NCI-H345 treated with DMSO at 0.1 percent for 48 hours (cell line): ENCODE data around the gene PNMA8C.
"Not testable (repeated sequence)": the region's sequence is repeated elsewhere in the genome, so short reads cannot be mapped to it uniquely, and the experiment has no call there.

Experiments used
- DNase-seq: peaks from one replicate; lab custom pipeline; 2025; ENCODE audit not compliant: unreplicated experiment; lab: John Stamatoyannopoulos, UW

PNMA8C gene

DNA sequence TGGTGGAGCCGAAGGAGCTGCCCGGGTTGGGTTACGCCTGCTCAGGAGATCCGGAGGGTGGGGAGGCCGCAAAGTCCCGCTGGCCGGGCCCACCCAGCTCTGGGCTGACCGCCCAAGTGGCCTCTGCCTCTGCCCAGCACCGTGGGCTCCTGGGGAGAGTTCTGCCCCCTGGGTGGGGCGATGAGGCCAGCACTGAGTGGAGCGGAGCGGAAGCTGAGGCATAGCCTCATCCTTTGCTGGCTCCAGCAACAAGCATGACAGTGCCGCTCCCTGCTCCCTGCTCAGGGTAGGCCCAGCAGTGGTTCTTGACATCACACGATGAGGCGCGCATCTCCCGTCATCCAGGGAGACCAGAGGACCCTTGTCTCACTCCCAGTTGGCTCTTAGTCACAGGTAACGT is 37.9 kb downstream of the PNMA8C start:
- no peak for DNase-seq

GRCh38 chr19:46390121-46390858 is 38.4 kb downstream of the PNMA8C start:
- no peak for DNase-seq

DNA sequence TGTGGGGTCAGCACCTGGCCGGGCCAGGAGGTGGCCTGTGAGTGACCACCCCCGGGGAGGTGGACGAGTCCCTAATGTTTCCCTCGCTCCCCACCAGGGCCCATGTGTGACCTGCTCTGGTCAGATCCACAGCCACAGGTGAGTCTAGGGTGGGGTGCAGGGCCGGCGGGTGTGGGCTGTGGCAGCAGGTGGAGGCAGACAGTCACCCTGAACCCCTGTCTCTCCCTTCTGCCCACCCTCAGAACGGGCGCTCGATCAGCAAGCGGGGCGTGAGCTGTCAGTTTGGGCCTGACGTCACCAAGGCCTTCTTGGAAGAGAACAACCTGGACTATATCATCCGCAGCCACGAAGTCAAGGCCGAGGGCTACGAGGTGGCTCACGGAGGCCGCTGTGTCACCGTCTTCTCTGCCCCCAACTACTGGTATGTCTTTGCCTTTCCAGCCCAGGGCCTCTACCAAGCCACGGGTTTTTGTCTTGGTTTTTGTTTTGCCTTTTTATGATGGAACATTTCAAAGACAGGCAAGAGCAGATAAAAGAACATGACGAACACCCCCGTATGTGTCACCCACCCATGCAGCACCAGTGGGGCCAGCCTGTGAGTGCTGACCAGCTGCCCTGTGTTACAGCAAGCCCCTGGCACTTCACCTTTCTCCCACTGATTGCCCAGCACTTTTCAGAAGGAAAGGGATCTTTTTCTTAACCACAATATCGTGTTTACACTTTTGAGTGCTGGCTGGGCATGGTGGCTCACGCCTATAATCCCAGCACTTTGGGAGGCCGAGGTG is 40.2 kb downstream of the PNMA8C start:
- no peak for DNase-seq

DNA sequence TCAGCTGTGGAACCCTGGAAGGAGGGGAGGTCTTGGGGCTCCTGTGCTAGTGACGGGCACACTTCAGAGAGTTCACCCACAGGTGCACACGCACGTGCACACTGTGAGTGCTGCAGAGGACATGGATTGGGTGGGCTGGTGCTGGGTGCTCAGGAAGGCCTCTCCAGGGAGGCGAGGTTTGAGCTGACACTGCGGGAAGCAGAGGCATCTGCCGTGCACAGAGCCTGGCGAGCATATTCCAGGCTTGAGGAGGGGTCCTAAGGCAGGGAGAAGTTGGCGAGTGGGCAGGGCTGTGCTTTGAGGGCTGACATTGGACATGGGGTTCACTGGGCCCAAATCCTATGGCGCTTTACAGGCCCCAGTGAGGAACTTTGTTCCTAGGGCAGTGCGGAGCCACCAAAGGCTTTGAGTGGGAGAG is 41.0 kb downstream of the PNMA8C start:
- DNase-seq: no peak

DNA sequence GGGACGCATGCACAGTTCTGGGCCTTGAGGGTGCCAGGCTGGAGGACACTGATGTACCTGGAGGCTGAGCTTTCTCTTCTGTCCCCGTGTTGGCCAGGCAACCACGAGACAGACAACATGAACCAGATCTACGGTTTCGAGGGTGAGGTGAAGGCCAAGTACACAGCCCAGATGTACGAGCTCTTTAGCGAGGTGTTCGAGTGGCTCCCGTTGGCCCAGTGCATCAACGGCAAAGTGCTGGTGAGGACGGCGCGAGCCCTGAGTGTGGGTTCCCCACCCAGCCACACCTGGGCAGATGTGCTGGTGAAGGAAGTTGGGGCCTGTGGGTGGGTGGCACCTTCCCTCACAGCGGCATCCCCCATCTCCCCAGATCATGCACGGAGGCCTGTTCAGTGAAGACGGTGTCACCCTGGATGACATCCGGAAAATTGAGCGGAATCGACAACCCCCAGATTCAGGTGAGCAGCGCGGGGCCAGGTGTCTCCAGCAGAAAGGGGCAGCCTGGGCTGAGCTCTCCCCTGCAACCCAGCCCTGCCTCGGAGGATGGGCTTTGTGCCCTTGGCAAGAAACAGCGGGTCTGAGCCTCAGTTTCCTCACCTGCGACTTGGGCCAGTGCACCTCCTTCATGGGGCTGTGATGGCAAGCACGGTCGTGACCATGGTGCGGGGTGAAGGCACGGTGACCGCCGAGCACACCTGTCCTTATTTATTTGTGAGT is 41.6 kb downstream of the PNMA8C start:
- DNase-seq: no peak

- DNase-seq: no peak
Measured at GRCh38 chr19:46386151-46386550, 42.6 kb downstream of the PNMA8C start.

DNA sequence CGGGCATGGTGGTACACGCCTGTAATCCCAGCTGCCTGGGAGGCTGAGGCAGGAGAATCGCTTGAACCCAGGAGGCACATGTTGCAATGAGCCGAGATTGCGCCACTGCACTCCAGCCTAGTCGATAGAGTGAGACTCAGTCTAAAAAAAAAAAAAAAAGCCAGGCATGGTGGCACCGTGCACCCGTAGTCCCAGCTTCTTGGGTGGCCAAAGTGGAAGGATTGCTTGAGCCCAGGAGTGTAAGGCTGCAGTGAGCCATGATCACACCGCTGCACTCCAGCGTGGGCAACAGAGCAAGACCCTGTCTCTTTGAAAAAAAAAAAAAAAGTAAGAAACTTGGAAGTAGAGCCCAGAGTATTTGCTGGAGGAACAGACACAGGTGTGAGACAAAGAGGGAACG is 43.1 kb downstream of the PNMA8C start:
- no peak for DNase-seq

- DNase-seq: no peak
Measured at GRCh38 chr19:46384396-46384795, 44.3 kb downstream of the PNMA8C start.

GRCh38 chr19:46383846-46384245 is 44.9 kb downstream of the PNMA8C start:
- DNase-seq: no peak

DNA sequence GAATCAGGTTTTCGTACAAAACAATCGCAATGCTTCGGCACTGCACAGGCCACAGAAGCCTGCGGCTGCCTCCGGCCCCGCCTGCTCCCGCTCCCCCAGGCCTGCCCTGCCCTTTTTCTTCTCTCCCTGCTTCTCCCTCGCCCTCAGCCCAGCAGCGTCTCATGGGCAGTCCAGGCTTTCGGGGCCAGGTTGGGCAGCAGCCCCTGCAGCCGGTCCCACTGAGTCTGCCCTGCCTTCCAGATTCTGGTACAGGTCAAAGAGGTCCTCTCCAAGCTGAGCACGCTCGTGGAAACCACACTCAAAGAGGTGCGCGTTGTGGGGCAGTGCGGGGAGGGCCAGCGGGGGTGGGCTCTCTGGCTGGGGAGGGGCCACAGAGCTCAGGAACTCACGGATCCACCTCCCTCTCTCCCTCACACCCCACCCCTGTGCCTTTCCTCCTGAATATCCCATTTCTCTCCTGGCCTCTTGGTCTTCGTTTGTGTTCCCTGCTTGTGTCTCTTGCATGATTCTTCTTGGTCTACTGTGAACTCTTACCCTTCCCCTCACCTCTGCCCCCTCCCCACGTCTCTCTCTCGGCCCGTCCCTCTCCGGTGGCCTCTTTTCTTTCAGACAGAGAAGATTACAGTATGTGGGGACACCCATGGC is 45.4 kb downstream of the PNMA8C start:
- DNase-seq: no peak

- no peak for DNase-seq
Measured at GRCh38 chr19:46381756-46382345, 46.9 kb downstream of the PNMA8C start.

DNA sequence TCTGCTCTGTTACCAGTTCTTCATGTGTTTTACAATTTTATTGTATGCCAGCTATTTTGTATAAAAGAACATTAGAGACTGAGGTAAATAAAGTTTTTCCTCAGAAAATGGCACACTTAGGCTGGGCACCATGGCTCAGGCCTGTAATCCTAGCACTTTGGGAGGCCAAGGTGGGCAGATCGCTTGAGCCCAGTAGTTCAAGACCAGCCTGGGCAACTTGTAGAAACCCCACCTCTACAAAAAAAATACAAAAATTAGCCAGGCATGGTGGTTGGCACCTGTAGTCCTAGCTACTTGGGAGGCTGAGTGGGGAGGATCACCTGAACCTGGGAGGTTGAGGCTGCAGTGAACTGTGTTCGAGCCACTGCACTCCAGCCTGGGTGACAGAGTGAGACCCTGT is 47.4 kb downstream of the PNMA8C start:
- no peak for DNase-seq

DNA sequence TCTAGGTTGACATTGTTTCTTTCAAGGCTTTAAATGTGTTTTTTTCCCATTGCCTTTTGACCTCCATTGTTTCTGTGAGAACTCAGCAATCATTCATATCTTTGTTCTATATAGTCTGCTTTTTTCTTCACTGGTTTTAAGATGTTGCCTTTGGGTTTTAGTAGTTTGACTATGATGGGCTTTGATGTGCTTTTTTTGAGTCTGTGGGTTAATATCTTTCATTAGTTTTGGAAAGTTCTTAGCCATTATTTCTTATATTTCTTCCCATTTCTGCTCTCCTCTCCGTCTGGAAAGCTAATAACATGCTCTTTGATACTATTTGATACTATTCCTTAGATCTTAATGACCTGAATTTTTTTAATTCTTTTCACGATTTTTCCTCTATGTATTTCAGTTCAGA is 48.0 kb downstream of the PNMA8C start:
- no peak for DNase-seq

- DNase-seq: no peak
Measured at GRCh38 chr19:46378268-46378667, 50.5 kb downstream of the PNMA8C start.

DNA sequence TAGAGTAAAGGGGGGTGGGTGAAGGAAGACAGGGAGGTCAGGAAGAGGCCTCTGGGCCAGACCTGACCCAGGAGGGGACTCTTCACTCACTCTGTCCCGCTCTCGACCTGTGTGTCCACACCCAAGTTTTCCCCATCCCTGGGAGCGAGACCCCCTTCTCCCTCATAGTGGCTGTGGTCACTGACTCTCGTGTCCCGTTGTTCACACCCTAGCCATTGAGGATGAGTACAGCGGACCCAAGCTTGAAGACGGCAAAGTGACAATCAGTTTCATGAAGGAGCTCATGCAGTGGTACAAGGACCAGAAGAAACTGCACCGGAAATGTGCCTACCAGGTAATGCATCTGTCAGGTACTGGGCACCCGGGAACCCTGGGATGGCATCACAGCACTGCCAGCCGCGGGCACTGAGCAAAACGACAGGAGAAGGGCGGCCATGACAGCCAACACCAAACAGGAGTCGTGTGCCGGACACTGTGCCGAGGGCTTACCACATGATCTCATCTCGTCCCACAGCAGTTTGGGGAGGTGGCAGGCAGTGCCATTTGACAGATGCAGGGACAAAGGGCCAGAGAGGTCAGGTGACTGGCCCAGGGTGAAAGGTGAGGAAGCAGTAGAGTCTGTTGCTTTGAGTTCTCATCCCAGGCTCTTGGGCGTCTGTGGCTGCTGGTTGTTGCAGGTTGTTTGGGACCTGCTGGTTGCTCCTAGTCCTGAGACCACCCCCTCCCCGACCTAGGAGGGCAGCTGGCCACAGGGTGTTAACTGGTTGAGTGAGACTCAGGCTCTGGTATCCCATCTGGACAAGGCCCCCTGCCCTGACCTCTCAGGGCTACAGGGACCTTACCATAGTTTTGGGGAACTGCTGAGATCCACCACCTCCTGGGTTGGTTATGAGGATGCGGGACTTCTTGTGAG is 52.2 kb downstream of the PNMA8C start:
- DNase-seq: no peak

DNA sequence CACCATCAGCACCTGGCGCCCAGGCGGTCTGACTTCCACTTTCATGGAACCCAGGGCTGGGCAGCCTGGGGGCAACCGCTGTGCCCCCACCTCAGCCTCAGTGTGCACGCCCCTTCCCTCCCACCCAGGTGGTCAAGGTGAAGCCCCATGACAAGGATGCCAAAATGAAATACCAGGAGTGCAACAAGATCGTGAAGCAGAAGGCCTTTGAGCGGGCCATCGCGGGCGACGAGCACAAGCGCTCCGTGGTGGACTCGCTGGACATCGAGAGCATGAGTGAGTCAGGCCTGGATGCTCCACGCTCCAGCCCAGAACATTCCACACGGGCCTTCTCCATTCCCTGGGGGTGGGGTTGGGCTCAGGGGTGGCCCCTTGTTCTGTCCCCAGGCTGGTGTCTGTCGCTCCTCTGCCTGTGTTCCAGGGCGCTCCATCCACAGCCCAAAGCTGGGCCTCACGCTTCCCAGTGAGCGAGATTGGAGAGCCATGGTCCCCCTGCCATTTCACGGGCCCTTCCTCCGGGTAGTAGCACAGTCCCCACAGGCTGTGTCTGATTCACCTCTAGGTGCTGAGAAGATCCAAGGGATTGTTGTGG is 53.2 kb downstream of the PNMA8C start:
- not testable (repeated sequence) for DNase-seq
